Muscle of leg (tissue), 11 donors: ENCODE measurements around the gene SMIM32. TPM values are rescaled to one million over a fixed set of nuclear protein-coding genes. Genes with fewer than 3 reads are reported as not detected.

Experiments
- DNase-seq: peaks from one replicate; pipeline ENCODE4 v3.0.0; 2013
- H3K27ac ChIP-seq: one replicate; pipeline ENCODE4 v1.5.1; 2013; ENCODE audit warnings: mild to moderate bottlenecking, low read length, control low read depth
- H3K27me3 ChIP-seq: one replicate; pipeline ENCODE4 v1.6.1; 2013; ENCODE audit warnings: low read length; ENCODE audit not compliant: control insufficient read depth, insufficient read depth
- H3K36me3 ChIP-seq: one replicate; pipeline ENCODE4 v1.6.1; 2013; ENCODE audit warnings: low read length; ENCODE audit not compliant: control insufficient read depth, insufficient read depth
- H3K4me1 ChIP-seq: one replicate; pipeline ENCODE4 v1.6.1; 2013; ENCODE audit warnings: low read length; ENCODE audit not compliant: control insufficient read depth, insufficient read depth
- H3K4me3 ChIP-seq: one replicate; pipeline ENCODE4 v1.5.1; 2013; ENCODE audit warnings: low read length, control low read depth
- H3K9me3 ChIP-seq: replicated peaks from 2 replicates; pipeline ENCODE4 v1.6.1; 2013; ENCODE audit warnings: low read depth, low read length; ENCODE audit not compliant: control insufficient read depth
- whole genome bisulfite sequencing: methylation state at CpG from one replicate; pipeline ENCODE4 v1.1.5; 2013; ENCODE audit warnings: missing lambda C conversion rate; ENCODE audit not compliant: insufficient coverage; 5-methylcytosine and 5-hydroxymethylcytosine counted together
- polyA plus RNA-seq, 8 donors: library from polyadenylated mRNA; unstranded; fragments of 120-200 nt; gene quantifications; one replicate each; pipeline versions ENCODE4 v1.2.1 to v1.2.3, GENCODE V29; 2013; ENCODE audit warnings: inconsistent platforms in 1 of 8, low replicate concordance in 1 of 8; ENCODE audit not compliant: insufficient read length in 8 of 8, insufficient read depth in 1 of 8
- total RNA-seq: library from RNA; stranded (reverse); fragments of 120-200 nt; gene quantifications from one replicate; pipeline ENCODE4 v1.2.4, GENCODE V29; 2013

SMIM32 gene
- total and polyA plus RNA-seq, 9 donors: 0.04 to 1.7 (median 0.17) TPM; not detected in 1

DNA sequence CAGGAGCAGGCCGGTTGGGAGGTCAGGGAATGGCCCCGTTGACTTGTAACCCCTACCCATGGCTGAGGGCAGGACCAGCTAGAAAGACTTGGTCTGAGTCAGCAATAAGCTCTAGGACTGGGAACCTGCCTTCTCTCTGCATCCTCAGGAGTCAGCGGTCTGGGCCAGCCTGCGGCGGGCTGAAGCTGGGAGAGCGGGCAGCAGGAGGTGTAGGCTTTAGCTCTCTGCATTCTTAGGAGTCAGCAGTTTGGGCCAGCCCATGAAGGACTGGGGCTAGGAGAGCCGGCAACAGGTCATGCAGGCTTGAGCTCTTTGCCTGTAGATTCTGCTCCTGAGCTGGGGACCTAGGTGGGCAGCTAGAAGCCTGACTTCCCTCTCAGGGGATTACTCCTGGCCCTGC is 6.4 kb upstream of the SMIM32 start:
- Histone ChIP-seq H3K27ac (no peak overlapping the region), H3K4me1 (peaks cover 2% of the 10 kb centered on the region), H3K36me3 (no peaks in the 10 kb centered on the region), H3K4me3 (no peak overlapping the region), H3K9me3 (no peaks in the 10 kb centered on the region), H3K27me3 (peaks cover 23% of the 10 kb centered on the region)
- 85% methylated on average over 7 of the region's 7 CpGs for WGBS
- DNase-seq: no peak

DNA sequence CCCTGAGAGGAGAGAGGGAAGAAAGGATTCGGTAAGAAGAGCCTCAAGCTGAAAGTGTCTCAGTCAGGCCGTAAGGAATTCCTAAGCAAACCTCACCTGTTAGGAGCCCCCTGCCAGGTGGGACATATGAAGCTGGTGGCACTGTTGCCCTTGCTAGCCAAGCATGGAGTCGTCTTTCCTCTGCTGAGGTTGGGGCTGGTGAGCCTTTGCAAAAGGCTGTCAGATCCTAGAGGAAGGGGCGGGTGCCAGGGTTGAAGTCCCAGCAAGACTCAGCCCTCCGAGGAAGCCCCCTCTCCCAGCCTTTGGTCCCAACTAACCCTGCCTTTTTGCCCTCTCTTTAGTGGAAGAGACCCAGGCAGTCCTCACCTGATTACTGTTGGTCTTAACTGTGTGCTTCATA is 5.5 kb upstream of the SMIM32 start:
- H3K27ac ChIP-seq: no peak overlapping the region
- H3K27me3 ChIP-seq: peaks cover 33% of the 10 kb centered on the region
- DNase-seq: no peak
- H3K4me1 ChIP-seq: peaks cover 4% of the 10 kb centered on the region
- no peaks in the 10 kb centered on the region for H3K36me3 ChIP-seq
- no peaks in the 10 kb centered on the region for H3K9me3 ChIP-seq
- no peak overlapping the region for H3K4me3 ChIP-seq
- 94% methylated on average over 2 of the region's 5 CpGs for WGBS

DNA sequence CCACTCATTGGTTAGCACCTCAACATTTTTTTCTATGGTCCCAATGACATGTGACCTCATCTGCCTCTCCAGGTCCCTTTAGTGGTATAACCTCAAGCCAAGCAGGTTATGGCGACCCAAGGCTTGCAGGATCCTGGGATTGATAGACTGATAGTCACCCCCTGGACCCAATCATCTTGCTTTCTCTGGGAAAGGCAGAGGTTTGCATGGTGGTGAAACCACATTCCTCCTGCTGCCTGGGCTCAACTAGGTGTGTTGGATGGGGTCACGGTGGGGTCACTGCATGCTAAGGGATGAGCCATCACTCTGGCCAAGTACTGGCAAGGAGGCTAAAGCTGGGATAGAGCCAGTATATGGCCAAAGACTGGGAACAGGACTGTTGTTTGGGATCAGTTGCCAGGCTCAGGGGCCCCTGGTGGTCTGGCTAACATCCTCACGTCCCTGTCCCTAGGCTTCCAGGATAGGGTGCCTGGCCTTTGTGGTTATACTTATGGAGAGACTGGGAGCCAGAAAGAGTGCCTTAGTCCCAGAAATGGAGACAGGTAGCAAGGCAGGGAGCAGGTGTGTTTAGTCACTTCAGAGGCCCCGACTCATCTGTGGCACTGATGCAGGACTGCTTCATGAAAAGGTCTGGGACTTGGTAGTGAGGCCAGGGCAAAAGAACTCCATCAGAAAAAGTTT is 4.6 kb upstream of the SMIM32 start:
- Histone ChIP-seq H3K27ac (no peak overlapping the region), H3K36me3 (no peaks in the 10 kb centered on the region), H3K4me1 (peaks cover 7% of the 10 kb centered on the region), H3K27me3 (peaks cover 39% of the 10 kb centered on the region), H3K4me3 (no peak overlapping the region), H3K9me3 (no peaks in the 10 kb centered on the region)
- no peak for DNase-seq
- 85% methylated on average over 3 of the region's 4 CpGs for WGBS

DNA sequence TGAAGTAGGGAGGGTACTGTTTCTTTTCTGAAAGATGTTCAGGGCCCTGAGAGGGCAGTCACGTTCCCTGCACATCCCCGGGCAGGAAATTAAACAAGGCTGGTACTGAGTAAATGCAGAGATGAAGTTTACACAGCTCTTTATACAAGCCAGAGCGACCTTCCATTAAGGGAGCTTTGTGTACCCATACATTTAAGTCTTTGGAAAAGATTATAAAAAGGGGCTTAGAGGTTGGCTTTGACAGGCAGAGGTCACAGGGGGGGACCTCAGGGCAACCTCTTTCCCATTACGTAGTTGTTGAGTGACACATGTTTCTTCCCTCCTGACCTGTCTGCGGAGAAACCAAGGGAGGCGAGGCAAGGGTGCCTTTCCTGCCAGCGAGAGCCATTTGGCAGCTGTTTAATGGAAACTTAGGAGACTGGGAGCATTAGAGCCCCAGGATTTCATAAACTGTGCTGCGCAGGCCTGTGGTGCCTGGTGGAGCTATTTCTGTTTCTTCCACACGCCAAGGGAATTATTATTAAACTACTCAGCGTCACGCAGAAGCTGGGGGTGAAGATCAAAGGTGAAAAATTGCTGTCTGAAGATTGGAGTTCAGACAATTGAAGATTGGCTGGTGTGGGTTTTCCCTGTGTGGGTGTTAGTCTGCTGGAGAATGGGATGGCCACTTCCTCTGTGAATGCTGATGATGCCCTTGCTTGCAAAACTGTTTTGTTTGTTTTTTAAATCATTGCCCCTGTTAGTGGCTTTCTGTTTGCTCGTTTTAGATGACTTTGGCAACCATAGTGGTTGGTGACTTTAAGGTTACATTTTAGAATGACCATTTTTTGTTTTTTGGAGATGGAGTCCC is 3.2 kb upstream of the SMIM32 start:
- Histone ChIP-seq H3K9me3 (no peaks in the 10 kb centered on the region), H3K27me3 (peaks cover 48% of the 10 kb centered on the region), H3K36me3 (no peaks in the 10 kb centered on the region), H3K4me1 (peaks cover 17% of the 10 kb centered on the region), H3K27ac (no peak overlapping the region), H3K4me3 (no peak overlapping the region)
- no peak for DNase-seq
- 80% methylated on average over 7 of the region's 12 CpGs for WGBS

DNA sequence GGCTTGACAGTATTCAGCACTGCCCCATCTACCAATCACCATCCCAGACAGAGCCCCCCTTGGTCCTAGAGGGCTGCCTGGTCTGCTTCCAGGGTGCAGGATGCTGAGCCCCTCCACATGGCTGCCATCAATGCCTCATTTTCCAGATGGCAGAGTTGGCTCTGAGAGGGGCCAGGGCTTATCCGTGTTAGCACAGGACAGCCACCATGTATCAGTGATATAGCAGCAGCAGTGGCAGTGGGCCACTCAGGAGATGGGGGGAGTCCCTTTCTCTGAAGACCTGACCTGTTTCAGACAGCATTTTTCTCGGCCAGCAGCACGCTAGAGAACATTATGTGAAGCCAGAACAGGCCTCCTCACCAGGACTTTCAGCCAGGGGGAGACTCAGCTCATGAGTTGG is 1.6 kb upstream of the SMIM32 start:
- Histone ChIP-seq H3K27ac (no peak overlapping the region), H3K4me3 (no peak overlapping the region), H3K36me3 (no peaks in the 10 kb centered on the region), H3K9me3 (no peaks in the 10 kb centered on the region), H3K4me1 (peaks cover 20% of the 10 kb centered on the region), H3K27me3 (peaks cover 62% of the 10 kb centered on the region)
- no peak for DNase-seq
- WGBS: 73% methylated on average over 3 of the region's 3 CpGs

DNA sequence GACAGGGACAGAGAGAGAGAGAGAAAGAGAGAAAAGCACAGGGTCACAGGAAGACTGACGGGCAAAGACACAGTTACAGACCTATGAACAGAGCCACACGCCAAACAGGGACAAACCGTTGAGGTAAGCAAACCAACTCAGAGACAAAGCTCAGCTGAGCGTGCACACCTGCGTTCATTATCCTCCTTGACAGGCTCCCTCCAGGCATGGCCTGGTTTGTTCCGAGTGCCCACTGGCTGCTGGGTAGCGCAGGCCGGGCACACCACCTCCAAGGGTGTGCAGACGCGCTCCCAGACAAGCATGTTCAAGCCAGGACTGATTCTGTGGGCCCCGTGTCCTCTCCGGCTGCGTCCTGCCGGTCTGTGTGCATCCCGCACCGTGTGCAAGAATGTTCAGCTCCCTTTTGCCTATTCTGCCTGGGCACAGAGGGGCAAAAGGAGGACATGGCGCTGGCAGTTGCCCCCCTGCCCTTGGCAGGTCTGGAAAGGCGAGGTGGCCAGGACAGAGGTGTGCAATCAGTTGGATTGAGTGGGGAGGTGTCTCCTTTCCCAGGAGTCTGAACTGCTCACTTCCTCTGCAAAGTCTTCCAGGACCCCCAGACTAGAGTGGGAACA is 467 bp upstream of the SMIM32 start:
- Histone ChIP-seq H3K36me3 (peaks cover 4% of the 10 kb centered on the region), H3K27ac (no peak overlapping the region), H3K27me3 (peaks cover 60% of the 10 kb centered on the region), H3K9me3 (no peaks in the 10 kb centered on the region), H3K4me1 (peaks cover 20% of the 10 kb centered on the region), H3K4me3 (peak overlapping the region; percentile 49)
- 37% methylated on average over 16 of the region's 18 CpGs for WGBS
- no peak for DNase-seq

DNA sequence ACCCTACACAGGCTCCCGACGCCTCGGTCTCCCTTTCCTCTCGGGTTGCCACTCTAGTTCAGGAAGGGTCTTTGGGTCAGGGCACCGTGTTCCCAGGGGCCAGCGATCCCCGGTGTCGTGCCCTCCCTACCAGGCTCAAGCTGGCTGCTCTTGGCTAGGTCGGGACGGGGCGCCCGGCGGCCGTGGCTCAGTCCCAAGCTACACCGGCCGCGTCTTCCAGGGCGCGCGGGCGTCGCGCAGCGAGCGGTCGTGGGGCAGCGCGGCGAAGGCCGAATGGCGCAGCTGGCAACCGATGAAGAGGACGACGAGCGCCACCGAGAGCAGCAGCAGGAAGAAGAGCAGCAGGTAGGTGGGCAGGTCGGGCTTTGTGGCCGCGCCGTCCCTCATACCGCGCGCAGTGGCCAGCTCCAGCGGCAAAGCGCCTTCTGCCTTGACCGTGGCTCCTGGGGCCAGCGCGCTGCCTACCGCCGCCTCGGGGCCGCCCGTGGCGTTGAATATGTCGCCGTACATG is 892 bp downstream of the SMIM32 start:
- H3K9me3 ChIP-seq: no peaks in the 10 kb centered on the region
- under 1% methylated on average over 56 of the region's 56 CpGs for WGBS
- no peak overlapping the region for H3K27ac ChIP-seq
- no peak for DNase-seq
- peak overlapping the region; percentile 49 for H3K4me3 ChIP-seq
- H3K36me3 ChIP-seq: peaks cover 16% of the 10 kb centered on the region
- H3K27me3 ChIP-seq: peaks cover 60% of the 10 kb centered on the region
- peaks cover 20% of the 10 kb centered on the region for H3K4me1 ChIP-seq

DNA sequence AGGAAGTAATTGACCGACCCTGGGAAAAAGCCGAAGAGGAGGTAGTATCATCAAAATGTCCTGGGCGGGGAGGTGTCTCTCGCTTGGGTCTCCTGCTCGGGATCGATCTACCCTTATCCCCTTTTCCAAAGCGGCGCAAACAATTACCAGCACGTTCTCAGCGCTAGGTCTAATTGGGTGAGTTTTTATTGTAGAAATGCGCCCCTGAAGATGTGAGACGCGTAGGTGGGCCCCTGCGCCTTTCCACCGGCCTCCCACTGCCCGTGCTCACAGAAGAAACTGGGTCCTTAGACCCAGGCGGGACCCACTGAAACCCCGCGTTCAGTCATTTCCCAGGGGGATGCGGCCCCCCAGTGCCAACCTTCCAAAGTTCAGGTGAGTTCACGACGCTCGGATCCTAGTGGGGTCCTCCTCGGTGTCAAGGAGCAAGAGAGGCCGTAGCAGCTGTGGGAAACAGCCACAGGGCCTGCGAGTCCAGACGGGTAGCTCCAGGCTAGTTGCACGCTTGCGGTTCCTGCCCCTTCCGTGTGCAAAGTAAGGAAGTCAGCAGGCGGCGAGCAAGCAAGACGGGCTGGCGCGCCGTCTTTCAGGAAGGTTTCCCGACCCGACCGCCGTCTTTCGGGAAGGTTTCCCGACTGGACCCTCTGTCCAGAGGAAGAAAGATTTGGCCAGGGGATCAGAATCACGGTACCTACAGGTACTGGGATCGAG is 1.5 kb downstream of the SMIM32 start:
- 8% methylated on average over 33 of the region's 44 CpGs for WGBS
- Histone ChIP-seq H3K36me3 (peaks cover 16% of the 10 kb centered on the region), H3K27ac (no peak overlapping the region), H3K9me3 (no peaks in the 10 kb centered on the region), H3K4me3 (peak overlapping the region; percentile 49), H3K27me3 (peaks cover 60% of the 10 kb centered on the region), H3K4me1 (peaks cover 20% of the 10 kb centered on the region)
- DNase-seq: peak; percentile 33

DNA sequence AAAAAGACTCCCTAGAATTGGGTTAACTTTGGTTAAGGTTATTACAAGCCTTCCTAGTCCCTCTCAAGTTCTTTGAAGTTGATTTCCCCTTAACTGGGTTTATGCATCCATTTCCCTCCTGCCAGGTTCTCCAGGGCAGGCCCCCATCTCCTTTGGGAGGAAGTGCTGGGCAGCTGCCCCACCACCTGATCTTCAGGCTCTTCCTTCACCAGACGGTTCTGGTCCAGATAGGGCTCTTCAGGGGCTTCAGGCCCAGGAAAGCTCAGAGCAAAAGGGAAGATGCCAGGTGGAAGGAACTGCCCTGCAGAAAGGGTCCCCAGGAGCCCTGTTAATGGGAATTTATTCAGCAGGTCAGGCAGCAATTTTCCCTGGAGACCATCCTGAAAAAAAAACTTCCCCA is 2.1 kb downstream of the SMIM32 start:
- DNase-seq: no peak
- Histone ChIP-seq H3K36me3 (peaks cover 20% of the 10 kb centered on the region), H3K27me3 (peaks cover 60% of the 10 kb centered on the region), H3K9me3 (no peaks in the 10 kb centered on the region), H3K4me3 (no peak overlapping the region), H3K27ac (no peak overlapping the region), H3K4me1 (peaks cover 20% of the 10 kb centered on the region)
- no CpG with 5 or more reads among the region's 1 CpG for WGBS
